ENCODE data around the gene HINT1. TPM values are rescaled to one million over a fixed set of nuclear protein-coding genes. Genes with fewer than 3 reads are reported as not detected.
"Not testable (repeated sequence)": the region's sequence is repeated elsewhere in the genome, so short reads cannot be mapped to it uniquely, and the experiment has no call there.

HINT1 gene
- total RNA-seq, 1 donor from 2014 or later, result 180 TPM

DNA sequence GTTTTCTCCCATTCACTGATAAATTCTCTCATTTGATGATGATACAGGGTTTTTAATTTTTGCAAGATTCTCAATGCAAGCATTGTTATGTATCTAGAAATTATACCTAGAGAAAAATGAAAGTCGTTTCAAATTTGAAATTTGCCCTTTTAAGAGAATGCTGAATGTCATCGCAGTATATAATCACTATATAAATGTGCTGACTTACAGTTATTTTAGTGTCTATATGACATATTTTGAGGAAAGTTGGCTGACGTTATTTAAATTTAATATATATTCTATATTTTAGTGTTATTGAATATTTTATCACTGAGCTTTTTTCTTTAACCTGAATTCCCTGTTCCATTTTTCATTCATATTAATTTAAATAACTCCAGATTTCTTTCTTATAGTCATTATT lies 35.5 kb upstream of the HINT1 start:
- Mint-ChIP-seq H3K27ac (ENCODE audit: unreplicated experiment) (no peak overlapping the region), H3K27me3 (ENCODE audit: unreplicated experiment) (no peaks in the 10 kb centered on the region), H3K4me1 (ENCODE audit: low read depth, unreplicated experiment) (no peaks in the 10 kb centered on the region), H3K36me3 (ENCODE audit: unreplicated experiment) (no peaks in the 10 kb centered on the region), H3K4me3 (ENCODE audit: unreplicated experiment) (no peak overlapping the region), H3K9me3 (ENCODE audit: unreplicated experiment) (no peaks in the 10 kb centered on the region)
- no peak for DNase-seq
- TF ChIP-seq, protein P1, sequence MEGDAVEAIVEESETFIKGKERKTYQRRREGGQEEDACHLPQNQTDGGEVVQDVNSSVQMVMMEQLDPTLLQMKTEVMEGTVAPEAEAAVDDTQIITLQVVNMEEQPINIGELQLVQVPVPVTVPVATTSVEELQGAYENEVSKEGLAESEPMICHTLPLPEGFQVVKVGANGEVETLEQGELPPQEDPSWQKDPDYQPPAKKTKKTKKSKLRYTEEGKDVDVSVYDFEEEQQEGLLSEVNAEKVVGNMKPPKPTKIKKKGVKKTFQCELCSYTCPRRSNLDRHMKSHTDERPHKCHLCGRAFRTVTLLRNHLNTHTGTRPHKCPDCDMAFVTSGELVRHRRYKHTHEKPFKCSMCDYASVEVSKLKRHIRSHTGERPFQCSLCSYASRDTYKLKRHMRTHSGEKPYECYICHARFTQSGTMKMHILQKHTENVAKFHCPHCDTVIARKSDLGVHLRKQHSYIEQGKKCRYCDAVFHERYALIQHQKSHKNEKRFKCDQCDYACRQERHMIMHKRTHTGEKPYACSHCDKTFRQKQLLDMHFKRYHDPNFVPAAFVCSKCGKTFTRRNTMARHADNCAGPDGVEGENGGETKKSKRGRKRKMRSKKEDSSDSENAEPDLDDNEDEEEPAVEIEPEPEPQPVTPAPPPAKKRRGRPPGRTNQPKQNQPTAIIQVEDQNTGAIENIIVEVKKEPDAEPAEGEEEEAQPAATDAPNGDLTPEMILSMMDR (IDR thresholded peaks at IDR 0.05; ENCODE audit: partially characterized antibody, unreplicated experiment), result no peak

DNA sequence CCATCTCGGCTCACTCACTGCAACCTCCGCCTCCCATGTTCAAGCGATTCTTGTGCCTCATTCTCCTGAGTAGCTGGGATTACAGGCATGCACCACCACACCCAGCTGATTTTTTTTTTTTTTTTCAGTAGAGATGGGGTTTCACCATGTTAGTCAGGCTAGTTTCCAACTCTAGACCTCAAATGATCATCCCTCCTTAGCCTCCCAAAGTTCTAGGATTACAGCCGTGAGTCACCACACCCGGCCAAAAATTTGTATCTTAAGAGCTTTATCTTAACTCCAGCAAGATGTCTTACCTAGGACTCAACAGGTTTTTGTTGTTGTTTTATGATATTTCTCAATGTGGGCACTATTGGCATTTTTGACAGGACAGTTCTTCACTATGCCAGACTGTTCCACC lies 33.6 kb upstream of the HINT1 start:
- H3K4me3 Mint-ChIP-seq (ENCODE audit: unreplicated experiment), result no peak overlapping the region
- TF ChIP-seq, protein P1 (IDR thresholded peaks at IDR 0.05; ENCODE audit: partially characterized antibody, unreplicated experiment), result no peak
- no peaks in the 10 kb centered on the region for H3K36me3 Mint-ChIP-seq (ENCODE audit: unreplicated experiment)
- H3K27ac Mint-ChIP-seq (ENCODE audit: unreplicated experiment), result no peak overlapping the region
- no peaks in the 10 kb centered on the region for H3K27me3 Mint-ChIP-seq (ENCODE audit: unreplicated experiment)
- H3K4me1 Mint-ChIP-seq (ENCODE audit: low read depth, unreplicated experiment), result no peaks in the 10 kb centered on the region
- H3K9me3 Mint-ChIP-seq (ENCODE audit: unreplicated experiment), result no peaks in the 10 kb centered on the region
- no peak for DNase-seq

DNA sequence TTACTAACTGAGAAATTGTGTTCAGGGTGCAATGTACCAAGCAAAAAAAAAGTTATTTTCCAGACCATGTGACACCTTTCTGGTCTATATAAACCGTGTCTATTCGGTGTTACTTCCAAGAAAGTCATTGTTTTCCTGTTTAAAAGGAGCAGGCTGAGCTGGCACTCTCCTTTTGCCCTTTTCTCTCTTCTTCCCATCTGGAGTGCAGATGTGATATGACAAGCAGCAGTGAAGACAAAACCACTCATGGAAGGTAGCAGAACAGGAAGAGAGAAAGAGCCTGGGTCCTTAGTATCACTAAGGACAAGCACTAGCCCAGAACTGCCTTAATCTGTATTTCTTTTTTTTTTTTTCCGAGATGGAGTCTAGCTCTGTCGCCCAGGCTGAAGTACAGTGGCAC lies 31.3 kb upstream of the HINT1 start:
- TF ChIP-seq, protein P1 (IDR thresholded peaks at IDR 0.05; ENCODE audit: partially characterized antibody, unreplicated experiment), result no peak
- Mint-ChIP-seq H3K27me3 (ENCODE audit: unreplicated experiment) (no peaks in the 10 kb centered on the region), H3K36me3 (ENCODE audit: unreplicated experiment) (no peaks in the 10 kb centered on the region), H3K27ac (ENCODE audit: unreplicated experiment) (no peak overlapping the region), H3K4me3 (ENCODE audit: unreplicated experiment) (no peak overlapping the region), H3K4me1 (ENCODE audit: low read depth, unreplicated experiment) (no peaks in the 10 kb centered on the region), H3K9me3 (ENCODE audit: unreplicated experiment) (no peaks in the 10 kb centered on the region)
- DNase-seq, result no peak

DNA sequence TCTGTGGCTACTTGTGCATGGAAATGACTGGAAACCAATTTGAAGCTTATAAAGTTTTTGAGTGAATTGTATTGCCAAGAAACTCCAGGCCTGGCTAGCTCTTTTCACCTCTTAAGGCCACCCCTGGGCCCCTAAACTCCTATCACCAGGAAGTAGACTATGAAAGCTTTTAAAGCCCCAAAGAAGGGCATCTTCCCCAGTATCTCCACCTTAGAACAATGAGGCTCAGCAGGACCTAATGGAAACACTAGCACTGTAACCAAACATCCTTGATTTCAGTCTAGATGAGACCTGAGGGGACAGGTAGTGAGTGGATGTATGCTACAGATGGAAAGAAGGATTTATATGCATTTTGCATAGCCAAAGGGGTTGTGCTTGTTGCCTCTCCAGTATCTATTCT lies 30.6 kb upstream of the HINT1 start:
- DNase-seq, result no peak
- TF ChIP-seq, protein P1 (IDR thresholded peaks at IDR 0.05; ENCODE audit: partially characterized antibody, unreplicated experiment), result no peak
- H3K27me3 Mint-ChIP-seq (ENCODE audit: unreplicated experiment), result no peaks in the 10 kb centered on the region
- no peaks in the 10 kb centered on the region for H3K36me3 Mint-ChIP-seq (ENCODE audit: unreplicated experiment)
- no peak overlapping the region for H3K4me3 Mint-ChIP-seq (ENCODE audit: unreplicated experiment)
- H3K4me1 Mint-ChIP-seq (ENCODE audit: low read depth, unreplicated experiment), result no peaks in the 10 kb centered on the region
- H3K27ac Mint-ChIP-seq (ENCODE audit: unreplicated experiment), result no peak overlapping the region
- H3K9me3 Mint-ChIP-seq (ENCODE audit: unreplicated experiment), result no peaks in the 10 kb centered on the region

DNA sequence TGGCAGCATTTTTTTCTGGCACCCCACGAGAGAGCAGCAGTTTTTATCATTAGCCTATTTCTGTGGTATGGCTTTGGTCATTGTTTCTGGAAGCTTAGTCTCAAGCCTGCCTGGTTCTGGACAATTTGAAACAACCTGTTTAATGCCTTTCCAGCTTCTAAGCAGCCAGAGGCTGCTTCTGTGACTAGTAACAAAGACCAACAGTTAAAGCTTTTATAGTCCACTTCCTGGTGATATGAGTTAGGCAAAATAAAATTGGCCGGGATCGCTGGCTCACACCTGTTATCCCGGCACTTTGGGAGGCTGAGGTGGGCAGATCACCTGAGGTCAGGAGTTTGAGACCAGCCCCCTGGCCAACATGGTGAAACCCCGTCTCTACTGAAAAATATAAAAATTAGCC lies 29.7 kb upstream of the HINT1 start:
- no peaks in the 10 kb centered on the region for H3K4me1 Mint-ChIP-seq (ENCODE audit: low read depth, unreplicated experiment)
- no peak overlapping the region for H3K27ac Mint-ChIP-seq (ENCODE audit: unreplicated experiment)
- TF ChIP-seq, protein P1 (IDR thresholded peaks at IDR 0.05; ENCODE audit: partially characterized antibody, unreplicated experiment), result no peak
- H3K36me3 Mint-ChIP-seq (ENCODE audit: unreplicated experiment), result no peaks in the 10 kb centered on the region
- H3K4me3 Mint-ChIP-seq (ENCODE audit: unreplicated experiment), result no peak overlapping the region
- H3K27me3 Mint-ChIP-seq (ENCODE audit: unreplicated experiment), result no peaks in the 10 kb centered on the region
- H3K9me3 Mint-ChIP-seq (ENCODE audit: unreplicated experiment), result no peaks in the 10 kb centered on the region
- DNase-seq, result no peak

DNA sequence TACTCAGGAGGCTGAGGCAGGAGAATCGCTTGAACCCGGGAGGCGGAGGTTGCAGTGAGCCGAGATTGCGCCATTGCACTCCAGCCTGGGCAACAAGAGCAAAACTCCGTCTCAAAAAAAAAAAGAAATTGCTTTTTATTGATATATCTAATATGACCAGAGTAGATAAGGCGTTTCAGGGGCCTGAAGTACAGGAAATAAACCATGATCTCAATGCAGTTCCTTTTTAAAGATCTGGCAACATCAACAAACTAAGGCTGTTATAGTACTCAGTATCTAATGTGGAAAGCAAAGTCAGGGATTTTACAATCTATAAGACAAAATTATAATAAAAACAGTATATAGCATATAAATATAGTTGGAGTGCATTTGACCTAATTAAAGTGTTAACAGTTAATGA lies 28.8 kb upstream of the HINT1 start:
- H3K9me3 Mint-ChIP-seq (ENCODE audit: unreplicated experiment); H3K4me3 Mint-ChIP-seq (ENCODE audit: unreplicated experiment); H3K27ac Mint-ChIP-seq (ENCODE audit: unreplicated experiment); H3K4me1 Mint-ChIP-seq (ENCODE audit: low read depth, unreplicated experiment); DNase-seq; H3K27me3 Mint-ChIP-seq (ENCODE audit: unreplicated experiment); H3K36me3 Mint-ChIP-seq (ENCODE audit: unreplicated experiment): not testable (repeated sequence)
